Thyroid gland (tissue), 4 donors: Measurements from ENCODE around the gene IRAK4.

Experiments used
- POLR2A ChIP-seq, 2 donors: fragments of 450-650 bp; IDR thresholded peaks; one replicate each; pipeline ENCODE4 v1.6.1; 2017; ENCODE audit warnings: antibody characterized with exemption in 2 of 2, mild to moderate bottlenecking in 2 of 2, moderate library complexity in 1 of 2
- TF ChIP-seq, protein P1 (sequence below), 6 experiments: fragments of 200-600 bp in 3 of 6; fragments of 450-650 bp in 3 of 6; sonication (generic) in 3 of 6; IDR thresholded peaks; one replicate each; pipeline ENCODE4 v1.5.1; 2016 to 2019; ENCODE audit warnings: antibody characterized with exemption in 6 of 6, mild to moderate bottlenecking in 2 of 6, inconsistent platforms in 1 of 6, moderate library complexity in 1 of 6

DNA sequence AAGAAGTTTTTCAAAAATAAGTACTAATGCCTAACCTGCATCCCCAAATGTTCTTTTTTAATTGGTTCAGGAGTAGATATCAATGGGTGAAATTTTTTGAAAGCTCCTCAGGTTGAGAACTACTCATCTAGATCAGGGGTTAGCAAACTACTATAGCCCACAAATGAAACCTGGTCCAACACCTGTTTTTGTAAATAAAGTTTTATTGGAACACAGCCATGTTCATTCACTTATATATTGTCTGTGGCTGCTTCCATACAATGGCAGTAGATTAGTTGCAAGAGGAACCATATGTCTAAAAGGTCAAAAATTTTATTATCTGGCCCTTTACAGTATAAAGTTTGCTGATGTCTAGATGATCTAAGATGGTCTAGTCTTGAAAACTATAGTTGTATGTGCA, 13.9 kb upstream of the IRAK4 start:
- TF ChIP-seq, protein P1, sequence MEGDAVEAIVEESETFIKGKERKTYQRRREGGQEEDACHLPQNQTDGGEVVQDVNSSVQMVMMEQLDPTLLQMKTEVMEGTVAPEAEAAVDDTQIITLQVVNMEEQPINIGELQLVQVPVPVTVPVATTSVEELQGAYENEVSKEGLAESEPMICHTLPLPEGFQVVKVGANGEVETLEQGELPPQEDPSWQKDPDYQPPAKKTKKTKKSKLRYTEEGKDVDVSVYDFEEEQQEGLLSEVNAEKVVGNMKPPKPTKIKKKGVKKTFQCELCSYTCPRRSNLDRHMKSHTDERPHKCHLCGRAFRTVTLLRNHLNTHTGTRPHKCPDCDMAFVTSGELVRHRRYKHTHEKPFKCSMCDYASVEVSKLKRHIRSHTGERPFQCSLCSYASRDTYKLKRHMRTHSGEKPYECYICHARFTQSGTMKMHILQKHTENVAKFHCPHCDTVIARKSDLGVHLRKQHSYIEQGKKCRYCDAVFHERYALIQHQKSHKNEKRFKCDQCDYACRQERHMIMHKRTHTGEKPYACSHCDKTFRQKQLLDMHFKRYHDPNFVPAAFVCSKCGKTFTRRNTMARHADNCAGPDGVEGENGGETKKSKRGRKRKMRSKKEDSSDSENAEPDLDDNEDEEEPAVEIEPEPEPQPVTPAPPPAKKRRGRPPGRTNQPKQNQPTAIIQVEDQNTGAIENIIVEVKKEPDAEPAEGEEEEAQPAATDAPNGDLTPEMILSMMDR (IDR thresholded peaks at IDR 0.05) = no peak
- TF ChIP-seq POLR2A (IDR thresholded peaks at IDR 0.05) = no peak
